ENCODE data around the gene TMEM256.

The TMEM256 gene

GRCh38 chr17:7403977-7404736 is at the start of gene TMEM256:
TMEM256 (minus strand) TSS chr17:7404097; CDS start chr17:7404084, 13 bp downstream.
- DNase-seq = peak; percentile 100

GRCh38 chr17:7448461-7448860 is 44.6 kb upstream of the TMEM256 start:
- DNase-seq = no peak

GRCh38 chr17:7445619-7445968 is 41.7 kb upstream of the TMEM256 start:
- DNase-seq = no peak

- DNase-seq = peak; percentile 69
Observed at GRCh38 chr17:7444682-7445618, 41.1 kb upstream of the TMEM256 start, which contains the start of gene CHRNB1. CHRNB1 (plus strand) TSS chr17:7445061; CDS start chr17:7445128, 67 bp downstream.

- DNase-seq = no peak
Observed at GRCh38 chr17:7443499-7444485, 39.9 kb upstream of the TMEM256 start.

- no peak for DNase-seq
Observed at GRCh38 chr17:7442142-7442541, 38.2 kb upstream of the TMEM256 start.

- no peak for DNase-seq
Observed at GRCh38 chr17:7441266-7441665, 37.4 kb upstream of the TMEM256 start.

- DNase-seq = peak; percentile 21
Observed at GRCh38 chr17:7440834-7441195, 36.9 kb upstream of the TMEM256 start.

- no peak for DNase-seq
Observed at GRCh38 chr17:7440113-7440833, 36.4 kb upstream of the TMEM256 start.

GRCh38 chr17:7439462-7440112 is 35.7 kb upstream of the TMEM256 start, which contains the start of gene FGF11:
FGF11 (plus strand) TSS chr17:7439512; CDS start chr17:7439621, 109 bp downstream.
- DNase-seq = no peak

GRCh38 chr17:7438656-7439460 is 35.0 kb upstream of the TMEM256 start:
- no peak for DNase-seq

GRCh38 chr17:7437950-7438614 is 34.2 kb upstream of the TMEM256 start:
- peak; percentile 67 for DNase-seq

- no peak for DNase-seq
Observed at GRCh38 chr17:7437369-7437863, 33.5 kb upstream of the TMEM256 start.

- DNase-seq = peak; percentile 84
Observed at GRCh38 chr17:7436556-7437368, 32.9 kb upstream of the TMEM256 start.

GRCh38 chr17:7435676-7436555 is 32.0 kb upstream of the TMEM256 start:
- DNase-seq = no peak

- DNase-seq = no peak
Observed at GRCh38 chr17:7432296-7432695, 28.4 kb upstream of the TMEM256 start.

GRCh38 chr17:7431231-7431630 is 27.3 kb upstream of the TMEM256 start:
- no peak for DNase-seq

GRCh38 chr17:7429722-7430121 is 25.8 kb upstream of the TMEM256 start:
- DNase-seq = no peak

All from midbrain (tissue), 1 donor.